Measurements from ENCODE around the gene PREX1.

PREX1 gene

DNA sequence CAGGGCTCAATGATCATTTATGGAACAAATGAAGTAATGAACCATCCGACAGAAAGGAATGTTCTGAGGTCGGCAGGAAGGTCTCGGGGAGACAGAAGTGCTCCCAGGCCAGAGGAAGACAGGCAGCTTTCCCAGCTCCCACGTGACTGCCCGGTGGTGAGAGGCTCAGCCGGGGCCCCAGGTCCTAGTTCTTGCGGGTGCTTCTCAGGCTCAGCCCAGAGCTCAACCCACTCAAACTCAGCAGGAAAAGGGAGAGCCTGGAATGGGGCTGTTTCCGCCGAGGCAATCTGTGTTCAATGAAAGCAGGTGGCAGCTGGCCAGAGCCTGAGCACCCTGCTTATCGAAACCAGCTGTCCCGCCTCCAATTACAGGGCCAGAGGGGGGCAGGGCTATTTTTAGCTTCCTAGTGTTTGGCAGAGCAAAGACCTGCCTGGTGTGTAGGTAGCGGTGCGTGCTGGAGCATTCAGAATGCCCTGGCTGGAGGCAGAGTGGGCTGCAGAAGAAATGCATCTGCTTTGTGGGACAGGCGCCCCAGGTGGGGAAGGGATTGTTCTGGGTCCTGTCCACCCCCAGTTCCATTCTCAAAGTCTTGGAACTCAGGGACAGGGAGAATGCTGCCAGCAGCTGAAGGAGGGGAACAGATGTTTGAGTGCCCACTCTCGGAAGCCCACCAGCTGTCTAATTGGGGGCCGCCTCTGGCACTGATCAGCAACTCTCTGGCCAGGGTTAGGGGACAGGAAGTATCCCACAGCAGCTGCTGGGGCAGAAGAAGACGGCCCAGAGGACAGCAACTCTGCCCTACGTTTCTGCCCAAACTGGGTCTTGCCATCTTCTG is 145.1 kb downstream of the PREX1 start:
- H3K27ac ChIP-seq (ENCODE audit: low read length), result peak overlapping the region; percentile 37
- no peaks in the 10 kb centered on the region for H3K27me3 ChIP-seq (ENCODE audit: insufficient read depth, low read length)
- no peaks in the 10 kb centered on the region for H3K9me3 ChIP-seq (ENCODE audit: insufficient read depth, low read depth, low read length)
- no peaks in the 10 kb centered on the region for H3K36me3 ChIP-seq (ENCODE audit: insufficient read depth, low read depth, low read length)
- H3K4me1 ChIP-seq (ENCODE audit: insufficient read depth, low read length), result peaks cover 11% of the 10 kb centered on the region; the same call in 1 of the 2 replicates
- peak overlapping the region; percentile 60; the same call in 1 of the 2 replicates for H3K9ac ChIP-seq (ENCODE audit: low read depth, low read length)
- peak overlapping the region; percentile 32; the same call in 1 of the 2 replicates for H3K4me3 ChIP-seq (ENCODE audit: low read length)

DNA sequence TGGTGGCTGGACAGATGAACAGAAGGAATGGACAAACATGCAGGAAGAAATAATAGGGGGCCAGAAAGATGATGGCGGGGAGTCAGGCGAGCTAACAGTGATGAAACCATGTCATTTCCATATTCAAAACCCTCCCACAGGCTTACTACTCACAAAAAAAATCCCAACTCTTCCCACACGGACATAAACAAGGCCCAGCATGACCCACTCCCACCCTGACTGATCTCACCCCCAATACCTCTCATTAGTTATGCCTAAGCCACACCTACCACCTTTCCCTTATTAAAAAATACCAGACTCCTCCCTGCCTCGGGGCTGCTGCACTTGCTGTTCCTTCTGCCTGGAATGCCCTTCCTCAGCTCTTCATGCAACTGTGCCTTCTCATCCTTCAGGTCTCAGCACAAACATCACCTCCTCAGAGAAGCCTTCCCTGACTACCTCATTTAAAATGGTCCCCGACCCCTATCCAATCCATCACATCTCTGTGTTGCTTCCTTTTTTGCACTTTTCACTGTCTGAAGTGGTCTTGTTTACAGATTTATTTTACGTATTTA is 145.8 kb downstream of the PREX1 start:
- H3K9me3 ChIP-seq (ENCODE audit: insufficient read depth, low read depth, low read length), result no peaks in the 10 kb centered on the region
- H3K9ac ChIP-seq (ENCODE audit: low read depth, low read length), result peak overlapping the region; percentile 60; the same call in 1 of the 2 replicates
- H3K4me1 ChIP-seq (ENCODE audit: insufficient read depth, low read length), result peaks cover 11% of the 10 kb centered on the region; the same call in 1 of the 2 replicates
- no peaks in the 10 kb centered on the region for H3K27me3 ChIP-seq (ENCODE audit: insufficient read depth, low read length)
- H3K36me3 ChIP-seq (ENCODE audit: insufficient read depth, low read depth, low read length), result no peaks in the 10 kb centered on the region
- H3K27ac ChIP-seq (ENCODE audit: low read length), result no peak overlapping the region
- H3K4me3 ChIP-seq (ENCODE audit: low read length), result no peak overlapping the region

DNA sequence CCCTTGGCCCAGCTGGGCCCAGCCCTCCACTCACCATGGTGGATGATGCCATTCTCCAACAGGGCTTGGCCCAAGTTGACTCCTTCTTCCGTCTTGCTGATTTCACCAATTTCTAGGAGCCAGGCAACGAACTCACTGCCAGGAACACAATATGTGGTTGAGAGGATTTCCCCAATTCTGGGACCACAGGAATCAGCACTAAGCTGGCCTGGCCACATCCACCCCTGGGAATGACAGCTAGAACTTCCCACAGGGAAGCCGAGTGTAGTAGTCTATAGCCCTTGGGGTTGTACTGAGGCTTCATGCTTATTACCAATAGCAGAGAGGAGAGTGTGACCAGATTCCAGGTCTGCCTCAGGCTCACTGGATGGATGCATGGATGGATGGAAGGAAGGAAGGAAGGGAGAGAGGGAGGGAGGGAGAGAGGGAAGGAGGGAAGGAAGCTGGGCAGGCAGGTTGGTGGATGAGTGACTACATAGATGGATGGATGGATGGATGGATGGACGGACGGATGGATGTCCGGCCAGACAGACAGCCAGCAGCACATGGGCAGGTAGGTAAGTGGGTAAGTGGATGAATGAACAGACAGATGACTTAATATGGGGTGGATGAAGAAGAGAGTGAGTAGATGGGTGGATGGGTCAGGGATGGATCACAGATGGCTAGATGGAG is 146.5 kb downstream of the PREX1 start:
- H3K9ac ChIP-seq (ENCODE audit: low read depth, low read length), result no peak overlapping the region
- H3K36me3 ChIP-seq (ENCODE audit: insufficient read depth, low read depth, low read length), result no peaks in the 10 kb centered on the region
- no peak overlapping the region for H3K27ac ChIP-seq (ENCODE audit: low read length)
- peaks cover 11% of the 10 kb centered on the region; the same call in 1 of the 2 replicates for H3K4me1 ChIP-seq (ENCODE audit: insufficient read depth, low read length)
- H3K4me3 ChIP-seq (ENCODE audit: low read length), result no peak overlapping the region
- no peaks in the 10 kb centered on the region for H3K9me3 ChIP-seq (ENCODE audit: insufficient read depth, low read depth, low read length)
- no peaks in the 10 kb centered on the region for H3K27me3 ChIP-seq (ENCODE audit: insufficient read depth, low read length)

DNA sequence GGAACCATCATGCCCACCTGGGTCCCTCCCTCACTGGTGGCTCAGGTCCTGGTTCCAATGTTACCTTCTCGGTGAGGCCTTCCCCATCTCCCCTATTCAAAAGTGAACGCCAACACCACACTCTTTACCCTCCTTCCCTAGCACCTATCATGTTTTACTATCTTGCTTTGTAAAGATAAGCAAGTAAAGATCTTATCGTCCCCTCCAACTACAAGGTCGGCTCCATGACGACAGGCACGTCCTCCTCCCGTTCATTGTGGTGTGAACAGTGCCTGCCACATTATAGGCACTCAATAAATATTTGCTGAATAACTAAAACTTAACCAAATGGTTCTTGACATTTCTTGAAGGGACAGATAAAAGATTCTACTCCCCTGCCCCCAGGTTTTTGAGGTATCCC is 147.1 kb downstream of the PREX1 start:
- Histone ChIP-seq H3K27ac (ENCODE audit: low read length) (no peak overlapping the region), H3K36me3 (ENCODE audit: insufficient read depth, low read depth, low read length) (no peaks in the 10 kb centered on the region), H3K9ac (ENCODE audit: low read depth, low read length) (no peak overlapping the region), H3K27me3 (ENCODE audit: insufficient read depth, low read length) (no peaks in the 10 kb centered on the region), H3K4me3 (ENCODE audit: low read length) (no peak overlapping the region), H3K4me1 (ENCODE audit: insufficient read depth, low read length) (peaks cover 11% of the 10 kb centered on the region; the same call in 1 of the 2 replicates), H3K9me3 (ENCODE audit: insufficient read depth, low read depth, low read length) (no peaks in the 10 kb centered on the region)

DNA sequence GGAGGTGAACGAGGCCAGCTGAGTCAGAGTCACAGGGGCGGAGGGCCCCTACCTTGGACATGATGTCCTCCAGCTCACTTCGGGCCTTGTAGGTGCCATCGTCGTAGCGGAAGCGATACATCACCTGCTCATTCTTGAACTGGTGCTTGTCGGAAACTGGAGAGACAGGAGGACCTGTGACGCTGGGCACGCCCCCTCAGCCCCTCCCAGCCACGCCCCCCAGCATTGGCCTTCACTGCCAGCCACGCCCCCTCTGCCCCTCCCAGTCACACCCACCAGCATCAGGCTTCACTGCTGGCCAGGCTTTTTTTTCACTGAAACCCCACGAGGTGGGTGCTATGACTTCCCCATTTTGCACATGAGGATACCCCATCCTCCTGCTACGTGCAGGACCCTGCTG is 148.2 kb downstream of the PREX1 start:
- no peaks in the 10 kb centered on the region for H3K9me3 ChIP-seq (ENCODE audit: insufficient read depth, low read depth, low read length)
- no peak overlapping the region for H3K9ac ChIP-seq (ENCODE audit: low read depth, low read length)
- no peak overlapping the region; the same call in 1 of the 2 replicates for H3K4me3 ChIP-seq (ENCODE audit: low read length)
- no peaks in the 10 kb centered on the region for H3K27me3 ChIP-seq (ENCODE audit: insufficient read depth, low read length)
- H3K36me3 ChIP-seq (ENCODE audit: insufficient read depth, low read depth, low read length), result no peaks in the 10 kb centered on the region
- no peak overlapping the region for H3K27ac ChIP-seq (ENCODE audit: low read length)
- H3K4me1 ChIP-seq (ENCODE audit: insufficient read depth, low read length), result peaks cover 11% of the 10 kb centered on the region; the same call in 1 of the 2 replicates

DNA sequence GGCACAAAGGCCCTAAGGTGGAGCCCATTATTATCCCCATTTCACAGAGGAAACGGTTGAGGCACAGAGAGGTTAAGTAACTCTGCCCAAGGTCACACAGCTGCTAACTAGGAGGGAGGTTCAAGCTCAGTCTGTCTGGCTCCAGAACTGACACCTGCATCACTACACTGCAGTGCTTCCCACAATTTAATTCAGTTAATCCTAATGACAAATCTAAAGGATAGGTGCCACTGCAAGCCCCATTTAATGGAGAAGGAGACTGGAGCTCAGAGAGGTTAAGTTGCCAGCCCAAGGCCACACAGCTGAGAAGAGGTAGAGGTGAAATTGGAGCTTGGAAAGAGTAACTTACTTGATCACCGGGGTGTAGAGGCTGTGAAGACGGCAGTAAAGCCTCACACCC is 148.8 kb downstream of the PREX1 start:
- no peaks in the 10 kb centered on the region for H3K27me3 ChIP-seq (ENCODE audit: insufficient read depth, low read length)
- H3K4me3 ChIP-seq (ENCODE audit: low read length), result no peak overlapping the region
- no peaks in the 10 kb centered on the region for H3K9me3 ChIP-seq (ENCODE audit: insufficient read depth, low read depth, low read length)
- H3K9ac ChIP-seq (ENCODE audit: low read depth, low read length), result no peak overlapping the region
- peaks cover 11% of the 10 kb centered on the region; the same call in 1 of the 2 replicates for H3K4me1 ChIP-seq (ENCODE audit: insufficient read depth, low read length)
- no peak overlapping the region for H3K27ac ChIP-seq (ENCODE audit: low read length)
- no peaks in the 10 kb centered on the region for H3K36me3 ChIP-seq (ENCODE audit: insufficient read depth, low read depth, low read length)

DNA sequence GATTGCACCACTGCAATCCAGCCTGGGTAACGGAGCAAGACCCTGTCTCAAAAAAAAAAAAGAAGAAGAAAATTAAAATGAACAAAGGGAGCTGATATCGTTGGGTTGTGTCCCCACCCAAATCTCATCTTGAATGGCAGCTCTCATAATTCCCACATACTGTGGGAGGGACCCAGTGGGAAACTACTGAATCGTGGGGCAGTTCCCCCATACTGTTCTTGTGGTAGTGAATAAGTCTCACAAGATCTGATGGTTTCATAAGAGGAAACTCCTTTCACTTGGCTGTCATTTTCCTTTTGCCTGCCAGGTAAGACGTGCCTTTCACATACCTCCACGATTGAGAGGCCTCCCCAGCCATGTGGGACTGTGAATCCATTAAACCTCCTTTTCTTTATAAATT is 149.4 kb downstream of the PREX1 start:
- no peak overlapping the region for H3K4me3 ChIP-seq (ENCODE audit: low read length)
- H3K27me3 ChIP-seq (ENCODE audit: insufficient read depth, low read length), result no peaks in the 10 kb centered on the region
- peaks cover 9% of the 10 kb centered on the region; the same call in 1 of the 2 replicates for H3K4me1 ChIP-seq (ENCODE audit: insufficient read depth, low read length)
- no peaks in the 10 kb centered on the region for H3K9me3 ChIP-seq (ENCODE audit: insufficient read depth, low read depth, low read length)
- no peak overlapping the region for H3K9ac ChIP-seq (ENCODE audit: low read depth, low read length)
- no peak overlapping the region for H3K27ac ChIP-seq (ENCODE audit: low read length)
- H3K36me3 ChIP-seq (ENCODE audit: insufficient read depth, low read depth, low read length), result no peaks in the 10 kb centered on the region

DNA sequence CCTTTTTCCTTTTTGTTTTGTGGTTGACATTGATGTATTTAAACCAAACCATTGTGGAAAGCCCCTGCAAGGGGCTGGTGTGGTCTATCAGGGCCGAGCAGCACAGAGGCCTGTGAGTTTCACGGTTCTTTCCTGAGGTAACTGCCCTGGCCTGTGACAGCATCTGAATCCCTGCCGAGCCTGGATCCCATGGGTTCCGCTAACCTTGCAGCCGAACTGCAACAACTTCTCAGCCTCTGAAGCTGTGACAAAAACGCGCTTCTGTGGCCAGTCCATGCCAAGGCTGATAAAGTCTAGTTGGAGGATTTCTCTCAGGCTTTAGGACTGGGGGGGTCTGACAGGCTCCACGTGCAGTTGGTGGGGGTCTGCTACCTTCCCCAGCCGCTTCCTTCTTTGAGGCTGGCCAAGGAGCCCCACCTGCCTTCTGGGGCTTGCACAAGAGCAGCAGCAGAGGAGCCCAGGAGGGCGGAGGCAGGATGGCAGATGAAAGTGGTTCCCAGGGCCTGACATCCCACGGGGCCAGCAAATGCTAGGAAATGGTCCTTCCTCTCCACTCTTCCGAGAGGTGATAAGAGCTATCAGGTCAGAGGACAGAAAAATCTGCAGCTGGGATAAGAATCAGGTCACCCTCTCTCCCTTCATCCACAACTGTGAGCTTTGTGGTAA is 150.9 kb downstream of the PREX1 start:
- H3K4me1 ChIP-seq (ENCODE audit: insufficient read depth, low read length), result no peaks in the 10 kb centered on the region
- no peak overlapping the region for H3K4me3 ChIP-seq (ENCODE audit: low read length)
- H3K27ac ChIP-seq (ENCODE audit: low read length), result no peak overlapping the region
- H3K36me3 ChIP-seq (ENCODE audit: insufficient read depth, low read depth, low read length), result no peaks in the 10 kb centered on the region
- no peaks in the 10 kb centered on the region for H3K9me3 ChIP-seq (ENCODE audit: insufficient read depth, low read depth, low read length)
- no peak overlapping the region for H3K9ac ChIP-seq (ENCODE audit: low read depth, low read length)
- H3K27me3 ChIP-seq (ENCODE audit: insufficient read depth, low read length), result no peaks in the 10 kb centered on the region

DNA sequence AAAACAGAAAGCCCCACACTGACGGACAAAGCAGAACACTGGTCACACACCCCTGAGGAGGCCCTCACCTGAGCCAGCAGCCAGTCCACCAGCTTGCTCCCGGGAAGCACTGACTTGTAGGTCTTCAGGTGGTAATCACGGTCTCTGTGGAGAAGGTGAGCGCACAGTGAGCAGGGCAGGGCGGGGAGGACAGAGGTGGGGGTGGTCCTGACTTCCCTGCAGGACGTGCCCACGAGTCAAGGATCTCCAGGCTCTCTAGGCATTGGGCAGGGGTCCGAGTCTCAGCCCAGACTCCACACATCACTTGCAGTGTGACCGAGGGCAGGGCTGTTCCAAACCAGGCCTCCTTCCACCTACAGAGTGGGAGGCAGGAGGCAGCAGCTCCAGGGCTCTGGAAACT is 151.7 kb downstream of the PREX1 start:
- Histone ChIP-seq H3K4me1 (ENCODE audit: insufficient read depth, low read length) (no peaks in the 10 kb centered on the region), H3K4me3 (ENCODE audit: low read length) (no peak overlapping the region), H3K27me3 (ENCODE audit: insufficient read depth, low read length) (no peaks in the 10 kb centered on the region), H3K9me3 (ENCODE audit: insufficient read depth, low read depth, low read length) (no peaks in the 10 kb centered on the region), H3K9ac (ENCODE audit: low read depth, low read length) (no peak overlapping the region), H3K36me3 (ENCODE audit: insufficient read depth, low read depth, low read length) (no peaks in the 10 kb centered on the region), H3K27ac (ENCODE audit: low read length) (no peak overlapping the region)

DNA sequence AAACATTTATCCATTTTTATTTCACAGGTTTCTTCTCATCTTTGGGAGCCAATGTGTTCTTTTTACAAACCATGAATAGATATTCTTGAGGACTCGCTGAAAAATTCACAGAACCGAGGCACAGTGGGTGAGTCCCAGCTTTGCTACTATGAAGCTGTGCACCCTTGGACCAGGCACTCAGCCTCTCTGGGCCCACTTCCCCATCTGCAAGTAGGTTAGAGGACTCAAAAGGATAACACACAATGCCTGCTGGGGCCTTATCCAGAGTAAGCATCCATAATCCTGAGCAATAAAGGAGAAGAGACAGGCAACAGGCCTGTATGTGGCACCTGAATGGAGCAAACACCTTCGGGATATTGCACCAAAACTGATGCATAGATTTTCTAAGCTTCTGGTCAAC is 153.3 kb downstream of the PREX1 start:
- Histone ChIP-seq H3K36me3 (ENCODE audit: insufficient read depth, low read depth, low read length) (no peaks in the 10 kb centered on the region), H3K9me3 (ENCODE audit: insufficient read depth, low read depth, low read length) (no peaks in the 10 kb centered on the region), H3K27me3 (ENCODE audit: insufficient read depth, low read length) (no peaks in the 10 kb centered on the region), H3K27ac (ENCODE audit: low read length) (no peak overlapping the region), H3K4me1 (ENCODE audit: insufficient read depth, low read length) (no peaks in the 10 kb centered on the region), H3K4me3 (ENCODE audit: low read length) (no peak overlapping the region), H3K9ac (ENCODE audit: low read depth, low read length) (no peak overlapping the region)

DNA sequence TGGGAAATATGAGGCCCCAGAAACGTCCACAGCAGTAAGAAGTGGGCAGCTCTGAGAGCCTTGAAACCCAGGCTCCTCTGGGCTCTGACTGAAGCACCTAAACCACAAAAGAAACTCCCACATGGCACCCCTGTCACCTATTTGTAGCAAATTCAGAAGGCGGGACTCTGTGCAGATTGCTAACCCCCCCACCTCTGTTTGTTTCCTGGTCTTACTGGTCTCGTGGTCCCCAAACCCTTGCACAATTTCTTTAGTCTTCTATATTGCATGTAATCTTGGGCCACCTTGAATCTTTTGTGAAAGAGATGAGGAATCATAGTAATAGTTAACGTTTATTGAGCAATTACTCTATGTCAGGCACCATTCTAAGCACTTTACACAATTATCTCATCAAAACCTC is 154.3 kb downstream of the PREX1 start:
- Histone ChIP-seq H3K9ac (ENCODE audit: low read depth, low read length) (no peak overlapping the region), H3K27ac (ENCODE audit: low read length) (no peak overlapping the region), H3K4me1 (ENCODE audit: insufficient read depth, low read length) (no peaks in the 10 kb centered on the region), H3K9me3 (ENCODE audit: insufficient read depth, low read depth, low read length) (no peaks in the 10 kb centered on the region), H3K36me3 (ENCODE audit: insufficient read depth, low read depth, low read length) (no peaks in the 10 kb centered on the region), H3K27me3 (ENCODE audit: insufficient read depth, low read length) (no peaks in the 10 kb centered on the region), H3K4me3 (ENCODE audit: low read length) (no peak overlapping the region)
